ENCODE measurements around the gene RAB37.

DNA sequence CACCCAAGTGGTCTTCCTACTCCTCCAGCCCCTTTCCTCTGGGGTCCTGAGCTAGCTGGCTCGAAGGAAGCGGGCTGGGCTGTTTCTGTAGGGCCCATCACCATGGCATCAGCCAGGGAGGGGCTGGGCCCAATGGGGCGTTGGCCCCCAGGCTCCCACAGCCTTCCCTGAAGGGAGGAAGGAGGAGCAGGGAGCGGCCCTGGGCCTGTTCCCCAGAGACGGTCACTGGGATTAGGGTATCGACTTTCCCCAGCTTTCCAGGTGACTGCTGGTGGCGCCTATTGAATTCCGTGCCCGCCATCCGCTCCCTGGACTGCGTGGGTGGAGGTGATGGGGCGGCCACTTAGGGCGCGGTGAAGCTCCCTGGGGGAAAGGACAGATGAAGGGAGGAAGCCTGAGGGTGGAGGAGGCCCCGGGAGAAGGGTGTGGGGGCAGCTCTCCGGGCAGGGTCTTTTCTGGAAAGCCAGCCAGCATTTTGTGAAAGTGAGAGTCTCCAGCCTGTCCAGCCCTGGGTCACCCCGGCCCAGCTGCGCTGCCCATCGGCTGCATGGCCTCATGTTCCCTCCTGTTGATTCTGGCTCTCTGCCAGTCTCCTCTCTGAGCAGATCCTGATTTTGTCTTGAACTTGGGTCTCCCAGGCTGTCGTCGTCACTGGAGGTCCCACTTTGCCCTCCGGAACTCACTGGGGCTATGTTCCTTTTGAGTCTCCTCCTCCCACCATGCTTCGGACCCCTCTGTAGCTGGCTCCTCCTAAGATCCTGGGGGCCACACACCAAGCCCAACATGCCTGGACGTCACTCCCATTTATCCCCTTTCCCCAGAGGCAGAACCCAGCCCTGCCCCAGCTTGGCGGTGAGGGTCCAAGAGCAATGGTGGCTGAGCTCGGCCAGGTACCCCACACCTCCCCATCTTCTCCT, 21.1 kb downstream of the RAB37 start:
- TF ChIP-seq, protein P1, sequence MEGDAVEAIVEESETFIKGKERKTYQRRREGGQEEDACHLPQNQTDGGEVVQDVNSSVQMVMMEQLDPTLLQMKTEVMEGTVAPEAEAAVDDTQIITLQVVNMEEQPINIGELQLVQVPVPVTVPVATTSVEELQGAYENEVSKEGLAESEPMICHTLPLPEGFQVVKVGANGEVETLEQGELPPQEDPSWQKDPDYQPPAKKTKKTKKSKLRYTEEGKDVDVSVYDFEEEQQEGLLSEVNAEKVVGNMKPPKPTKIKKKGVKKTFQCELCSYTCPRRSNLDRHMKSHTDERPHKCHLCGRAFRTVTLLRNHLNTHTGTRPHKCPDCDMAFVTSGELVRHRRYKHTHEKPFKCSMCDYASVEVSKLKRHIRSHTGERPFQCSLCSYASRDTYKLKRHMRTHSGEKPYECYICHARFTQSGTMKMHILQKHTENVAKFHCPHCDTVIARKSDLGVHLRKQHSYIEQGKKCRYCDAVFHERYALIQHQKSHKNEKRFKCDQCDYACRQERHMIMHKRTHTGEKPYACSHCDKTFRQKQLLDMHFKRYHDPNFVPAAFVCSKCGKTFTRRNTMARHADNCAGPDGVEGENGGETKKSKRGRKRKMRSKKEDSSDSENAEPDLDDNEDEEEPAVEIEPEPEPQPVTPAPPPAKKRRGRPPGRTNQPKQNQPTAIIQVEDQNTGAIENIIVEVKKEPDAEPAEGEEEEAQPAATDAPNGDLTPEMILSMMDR (IDR thresholded peaks at IDR 0.05), result no peak
- TF ChIP-seq POLR2AphosphoS5 (IDR thresholded peaks at IDR 0.05; ENCODE audit: low read depth, low read length) (no peak), SIN3A (IDR thresholded peaks at IDR 0.05; ENCODE audit: borderline replicate concordance, insufficient read depth, low read depth, low read length) (no peak), TCF7L2 (IDR thresholded peaks at IDR 0.05; ENCODE audit: low read depth, low read length) (no peak)
- TF ChIP-seq, protein P2, sequence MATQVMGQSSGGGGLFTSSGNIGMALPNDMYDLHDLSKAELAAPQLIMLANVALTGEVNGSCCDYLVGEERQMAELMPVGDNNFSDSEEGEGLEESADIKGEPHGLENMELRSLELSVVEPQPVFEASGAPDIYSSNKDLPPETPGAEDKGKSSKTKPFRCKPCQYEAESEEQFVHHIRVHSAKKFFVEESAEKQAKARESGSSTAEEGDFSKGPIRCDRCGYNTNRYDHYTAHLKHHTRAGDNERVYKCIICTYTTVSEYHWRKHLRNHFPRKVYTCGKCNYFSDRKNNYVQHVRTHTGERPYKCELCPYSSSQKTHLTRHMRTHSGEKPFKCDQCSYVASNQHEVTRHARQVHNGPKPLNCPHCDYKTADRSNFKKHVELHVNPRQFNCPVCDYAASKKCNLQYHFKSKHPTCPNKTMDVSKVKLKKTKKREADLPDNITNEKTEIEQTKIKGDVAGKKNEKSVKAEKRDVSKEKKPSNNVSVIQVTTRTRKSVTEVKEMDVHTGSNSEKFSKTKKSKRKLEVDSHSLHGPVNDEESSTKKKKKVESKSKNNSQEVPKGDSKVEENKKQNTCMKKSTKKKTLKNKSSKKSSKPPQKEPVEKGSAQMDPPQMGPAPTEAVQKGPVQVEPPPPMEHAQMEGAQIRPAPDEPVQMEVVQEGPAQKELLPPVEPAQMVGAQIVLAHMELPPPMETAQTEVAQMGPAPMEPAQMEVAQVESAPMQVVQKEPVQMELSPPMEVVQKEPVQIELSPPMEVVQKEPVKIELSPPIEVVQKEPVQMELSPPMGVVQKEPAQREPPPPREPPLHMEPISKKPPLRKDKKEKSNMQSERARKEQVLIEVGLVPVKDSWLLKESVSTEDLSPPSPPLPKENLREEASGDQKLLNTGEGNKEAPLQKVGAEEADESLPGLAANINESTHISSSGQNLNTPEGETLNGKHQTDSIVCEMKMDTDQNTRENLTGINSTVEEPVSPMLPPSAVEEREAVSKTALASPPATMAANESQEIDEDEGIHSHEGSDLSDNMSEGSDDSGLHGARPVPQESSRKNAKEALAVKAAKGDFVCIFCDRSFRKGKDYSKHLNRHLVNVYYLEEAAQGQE (IDR thresholded peaks at IDR 0.05; ENCODE audit: insufficient read depth in 1 of 2, low read depth in 2 of 2, low read length in 1 of 2), result no peak
